Brain pericyte (primary cell): ENCODE data around the gene PIP4K2C.
"Not testable (repeated sequence)": the region's sequence is repeated elsewhere in the genome, so short reads cannot be mapped to it uniquely, and the experiment has no call there.

ENCODE experiments used
- DNase-seq: peaks from one replicate; pipeline ENCODE4 v3.0.0-alpha.2; 2012; ENCODE audit warnings: low read depth, low spot score

PIP4K2C gene

DNA sequence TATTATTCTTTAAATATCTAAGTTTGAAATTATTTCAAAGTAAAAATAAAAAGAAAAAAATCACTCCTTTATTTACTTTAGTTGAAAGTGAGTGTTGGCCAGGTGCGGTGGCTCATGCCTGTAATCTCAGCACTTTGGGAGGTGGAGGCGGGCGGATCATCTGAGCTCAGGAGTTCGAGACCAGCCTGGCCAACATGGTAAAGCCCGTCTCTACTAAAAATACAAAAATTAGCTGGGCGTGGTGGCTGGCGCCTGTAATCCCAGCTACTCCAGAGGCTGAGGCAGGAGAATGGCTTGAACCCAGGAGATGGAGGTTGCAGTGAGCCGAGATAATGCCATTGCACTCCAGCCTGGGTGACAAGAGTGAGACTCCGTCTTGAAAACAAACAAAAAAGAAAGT, 45.7 kb downstream of the PIP4K2C start:
- not testable (repeated sequence) for DNase-seq

DNA sequence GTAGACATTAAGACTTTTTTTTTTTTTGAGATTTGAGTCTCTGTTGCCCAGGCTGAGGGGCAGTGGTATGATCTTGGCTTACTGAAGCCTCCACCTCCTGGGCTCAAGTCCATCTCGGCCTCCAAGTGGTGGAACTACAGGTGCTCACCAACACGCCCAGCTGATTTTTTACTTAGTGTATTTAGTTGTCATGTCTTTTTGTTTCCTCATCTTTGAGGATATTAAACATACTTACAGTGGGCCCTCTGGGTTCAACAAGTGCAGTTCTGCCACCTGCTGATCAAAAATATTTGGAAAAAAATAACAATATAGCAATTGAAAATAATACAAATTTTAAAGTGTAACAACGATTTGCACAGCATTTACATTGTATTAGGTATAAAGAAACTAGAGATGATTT, 46.4 kb downstream of the PIP4K2C start:
- no peak for DNase-seq

DNA sequence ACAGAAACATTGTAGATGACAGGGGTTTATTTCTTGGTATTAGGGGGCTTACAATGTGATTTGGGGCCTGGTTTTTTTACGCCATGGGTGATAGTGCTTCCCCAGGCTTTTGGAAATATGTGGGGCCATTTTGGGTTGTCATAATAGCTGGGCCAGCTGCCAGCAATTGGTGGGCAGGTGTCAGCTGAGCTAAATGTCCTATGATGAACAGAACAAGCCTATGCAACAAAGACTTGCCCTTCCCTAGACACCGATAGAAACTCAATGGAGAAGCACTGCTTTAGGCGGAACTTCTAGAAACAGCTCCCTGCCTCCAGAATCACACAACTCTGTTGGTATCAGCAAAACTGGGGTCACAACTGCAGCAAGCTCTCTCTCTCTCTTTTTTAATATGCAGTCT, 47.1 kb downstream of the PIP4K2C start:
- no peak for DNase-seq

DNA sequence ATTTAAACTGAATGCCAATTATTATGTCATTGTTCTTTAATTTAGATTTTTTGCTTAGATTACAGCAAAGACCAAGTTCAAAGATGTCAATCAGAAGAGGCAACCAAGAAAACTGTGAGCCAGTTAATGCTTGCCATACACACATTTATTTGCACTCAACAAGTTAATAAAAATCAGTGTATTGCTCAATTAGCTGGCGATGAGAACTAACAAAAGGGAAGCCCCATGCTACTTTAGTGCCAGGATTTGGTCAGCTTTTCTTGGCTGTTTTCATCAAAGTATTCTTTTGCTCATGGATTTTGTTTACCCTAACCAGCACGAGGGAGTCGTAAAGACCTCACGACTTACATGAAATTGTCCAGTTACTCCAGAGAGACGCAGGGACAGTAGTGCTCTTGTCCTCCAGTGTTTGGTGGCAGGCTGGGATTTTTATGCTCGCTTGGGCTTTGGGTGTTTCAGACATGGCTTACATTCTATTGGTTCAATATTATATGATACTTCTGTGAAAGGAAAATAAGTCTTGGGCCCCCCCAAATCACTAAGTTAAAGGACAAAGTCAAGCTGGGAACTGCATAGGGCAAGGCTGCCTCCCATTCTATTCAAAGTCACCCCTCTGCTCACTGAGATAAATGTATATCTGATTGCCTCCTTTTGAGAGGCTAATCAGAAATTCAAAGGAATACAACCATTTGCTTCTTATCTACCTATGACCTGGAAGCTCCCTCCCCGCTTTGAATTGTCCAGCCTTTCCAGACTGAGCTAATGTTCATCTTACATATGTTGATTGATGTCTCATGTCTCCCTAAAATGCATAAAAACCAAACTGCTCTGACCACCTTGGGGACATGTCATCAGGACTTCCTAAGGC, 49.4 kb downstream of the PIP4K2C start:
- no peak for DNase-seq

DNA sequence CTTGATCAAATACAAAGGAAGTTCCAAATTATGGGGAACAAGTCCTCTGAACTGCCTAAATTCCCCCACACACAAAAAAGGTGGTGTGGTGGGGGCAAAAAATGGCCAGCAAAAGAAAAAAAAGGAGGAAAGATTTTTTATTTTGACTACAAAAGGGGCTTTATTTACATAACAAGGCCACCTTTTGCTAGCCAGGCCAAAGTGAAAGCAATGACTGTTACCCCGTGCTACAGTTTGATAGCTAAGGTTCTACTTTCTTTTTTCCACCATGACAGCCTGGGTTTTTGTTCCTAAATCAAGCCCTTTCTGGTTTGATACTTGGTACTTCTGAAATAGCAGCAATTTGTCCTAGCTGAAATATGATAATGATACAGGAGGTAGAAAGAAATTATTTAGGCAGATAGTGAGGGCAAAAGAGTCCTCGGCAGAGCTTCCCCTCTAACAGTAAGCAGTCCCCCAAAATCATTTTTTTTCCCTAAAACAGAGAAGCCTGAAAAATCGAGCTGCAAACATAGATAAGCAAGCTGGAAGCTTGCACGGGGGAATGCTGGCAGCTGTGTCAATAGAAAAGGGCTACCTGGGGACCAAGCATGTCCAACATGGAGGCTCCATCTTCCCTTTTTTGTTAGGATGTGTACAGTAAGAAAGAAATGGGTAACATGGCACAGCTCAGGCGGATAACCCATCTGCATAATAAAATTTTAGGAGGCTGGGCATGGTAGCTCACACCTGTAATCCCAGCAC, 50.9 kb downstream of the PIP4K2C start:
- no peak for DNase-seq

DNA sequence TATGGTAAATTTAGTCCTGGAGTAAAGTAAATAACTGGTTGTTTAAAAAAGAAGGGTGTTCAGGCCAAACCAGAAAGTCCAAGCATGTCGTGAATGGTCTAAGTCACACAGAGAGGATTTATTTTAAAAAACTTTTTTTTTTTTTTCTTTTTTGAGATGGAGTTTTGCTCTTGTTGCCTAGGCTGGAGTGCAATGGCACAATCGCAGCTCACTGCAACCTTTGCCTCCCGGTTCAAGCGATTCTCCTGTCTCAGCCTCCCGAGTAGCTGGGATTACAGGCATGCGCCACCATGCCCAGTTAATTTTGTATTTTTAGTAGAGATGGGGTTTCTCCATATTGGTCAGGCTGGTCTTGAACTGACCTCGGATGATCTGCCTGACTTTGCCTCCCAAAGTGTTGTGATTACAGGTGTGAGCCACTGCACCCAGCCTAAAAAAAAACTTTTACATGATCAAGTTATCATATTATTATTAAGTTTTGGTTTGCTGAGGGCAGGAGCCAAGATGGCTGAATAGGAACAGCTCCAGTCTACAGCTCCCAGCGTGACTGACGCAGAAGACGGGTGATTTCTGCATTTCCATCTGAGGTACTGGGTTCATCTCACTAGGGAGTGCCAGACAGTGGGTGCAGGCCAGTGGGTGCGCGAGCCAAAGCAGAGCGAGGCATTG, 55.1 kb downstream of the PIP4K2C start:
- not testable (repeated sequence) for DNase-seq

DNA sequence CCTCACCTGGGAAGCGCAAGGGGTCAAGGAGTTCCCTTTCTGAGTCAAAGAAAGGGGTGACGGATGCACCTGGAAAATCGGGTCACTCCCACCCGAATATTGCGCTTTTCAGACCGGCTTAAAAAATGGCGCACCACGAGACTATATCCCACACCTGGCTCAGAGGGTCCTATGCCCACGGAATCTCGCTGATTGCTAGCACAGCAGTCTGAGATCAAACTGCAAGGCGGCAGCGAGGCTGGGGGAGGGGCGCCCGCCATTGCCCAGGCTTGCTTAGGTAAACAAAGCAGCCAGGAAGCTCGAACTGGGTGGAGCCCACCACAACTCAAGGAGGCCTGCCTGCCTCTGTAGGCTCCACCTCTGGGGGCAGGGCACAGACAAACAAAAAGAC, 55.7 kb downstream of the PIP4K2C start:
- not testable (repeated sequence) for DNase-seq
